Esophagus muscularis mucosa (tissue), 4 donors: ENCODE data around the gene INSC. TPM values are rescaled to one million over a fixed set of nuclear protein-coding genes. Genes with fewer than 3 reads are reported as not detected.

Experiments
- DNase-seq: peaks from one replicate; pipeline ENCODE4 v3.0.0-alpha.2; 2017; ENCODE audit errors: extremely low spot score
- H3K27ac ChIP-seq, 4 donors: fragments of 200-600 bp; sonication (generic); replicated peaks in 1 of 4; 1 replicate in 3 of 4; 2 replicates in 1 of 4; pipeline ENCODE4 v1.5.1; 2016 to 2019; ENCODE audit warnings: mild to moderate bottlenecking in 1 of 4
- H3K27me3 ChIP-seq, 4 donors: fragments of 200-600 bp; sonication (generic); one replicate each; pipeline versions ENCODE4 v1.5.1 to v1.6.0; 2016 to 2019
- H3K36me3 ChIP-seq, 4 donors: fragments of 200-600 bp; sonication (generic); one replicate each; pipeline ENCODE4 v1.5.1; 2016 to 2019
- H3K4me1 ChIP-seq, 4 donors: fragments of 200-600 bp; sonication (generic); one replicate each; pipeline ENCODE4 v1.5.1; 2016 to 2019
- H3K4me3 ChIP-seq, 4 donors: fragments of 200-600 bp; sonication (generic); 1 replicate in 2 of 4; 2 replicates in 2 of 4; pipeline ENCODE4 v1.5.1; 2016 to 2019; ENCODE audit warnings: mild to moderate bottlenecking in 4 of 4, moderate library complexity in 1 of 4
- H3K9me3 ChIP-seq, 4 donors: fragments of 200-600 bp; sonication (generic); 1 replicate in 3 of 4; 2 replicates in 1 of 4; pipeline ENCODE4 v1.5.1; 2016 to 2019
- CTCF ChIP-seq, 3 experiments: fragments of 200-600 bp in 2 of 3; fragments of 450-650 bp in 1 of 3; sonication (generic) in 2 of 3; IDR thresholded peaks; one replicate each; pipeline ENCODE4 v1.5.1; 2017 to 2019; ENCODE audit warnings: antibody characterized with exemption in 3 of 3, mild to moderate bottlenecking in 2 of 3, moderate library complexity in 1 of 3
- EP300 ChIP-seq: sonication (generic); formaldehyde crosslinking; IDR thresholded peaks from one replicate; pipeline ENCODE4 v1.6.1; 2017; ENCODE audit warnings: antibody characterized with exemption
- POLR2A ChIP-seq: fragments of 450-650 bp; IDR thresholded peaks from one replicate; pipeline ENCODE4 v1.6.1; 2017; ENCODE audit warnings: antibody characterized with exemption, moderate library complexity, mild to moderate bottlenecking, low read depth
- POLR2AphosphoS5 ChIP-seq, 2 donors: sonication (generic); formaldehyde crosslinking; IDR thresholded peaks; one replicate each; pipeline ENCODE4 v1.6.1; 2017; ENCODE audit warnings: antibody characterized with exemption in 2 of 2
- whole genome bisulfite sequencing: methylation state at CpG from one replicate; pipeline ENCODE4 v1.1.5; 2018; 5-methylcytosine and 5-hydroxymethylcytosine counted together
- intact Hi-C: fragments of 100-400 bp; cut with DNase I; formaldehyde crosslinking; loops from one replicate; pipeline ENCODE4 v1.15.1; 2023
- total RNA-seq, 4 donors: library from RNA; depleted of rRNA; stranded (reverse); fragments of >200 nt; gene quantifications; one replicate each; pipeline versions ENCODE4 v1.1.0 to v1.2.1, GENCODE V29; 2016

INSC gene
- total RNA-seq, 4 donors from 2014 or later, result 1.7 to 3.1 (median 2.6) TPM

- H3K36me3 ChIP-seq, result no peaks in the 10 kb centered on the region
- H3K9me3 ChIP-seq, result no peaks in the 10 kb centered on the region
- no peak overlapping the region for H3K27ac ChIP-seq
- intact Hi-C loops, result no loop called here
- H3K27me3 ChIP-seq, result no peaks in the 10 kb centered on the region
- no peaks in the 10 kb centered on the region for H3K4me1 ChIP-seq
- no peak for TF ChIP-seq POLR2AphosphoS5 (IDR thresholded peaks at IDR 0.05)
- TF ChIP-seq CTCF (IDR thresholded peaks at IDR 0.05), result no peak
- TF ChIP-seq EP300, result no peak
- no peak for TF ChIP-seq POLR2A
- WGBS, result 85% methylated on average over 3 of the region's 3 CpGs
- H3K4me3 ChIP-seq, result no peak overlapping the region
- DNase-seq, result no peak
Observed at GRCh38 chr11:15157181-15157580, 42.5 kb downstream of the INSC start.

GRCh38 chr11:15157606-15158137 lies 42.9 kb downstream of the INSC start:
- H3K4me1 ChIP-seq, result no peaks in the 10 kb centered on the region
- H3K9me3 ChIP-seq, result no peaks in the 10 kb centered on the region
- H3K27me3 ChIP-seq, result no peaks in the 10 kb centered on the region
- intact Hi-C loops, result no loop called here
- no peak overlapping the region for H3K4me3 ChIP-seq
- H3K27ac ChIP-seq, result no peak overlapping the region
- TF ChIP-seq EP300, result no peak
- no peak for TF ChIP-seq POLR2A
- no peak for TF ChIP-seq CTCF (IDR thresholded peaks at IDR 0.05)
- no peak for TF ChIP-seq POLR2AphosphoS5 (IDR thresholded peaks at IDR 0.05)
- WGBS, result 85% methylated on average over 6 of the region's 6 CpGs
- no peaks in the 10 kb centered on the region for H3K36me3 ChIP-seq
- no peak for DNase-seq

GRCh38 chr11:15158351-15159015 lies 43.8 kb downstream of the INSC start:
- TF ChIP-seq POLR2A (no peak), EP300 (no peak), CTCF (IDR thresholded peaks at IDR 0.05) (no peak), POLR2AphosphoS5 (IDR thresholded peaks at IDR 0.05) (no peak)
- H3K27ac ChIP-seq, result no peak overlapping the region

GRCh38 chr11:15159085-15159484 lies 44.4 kb downstream of the INSC start:
- WGBS, result 83% methylated on average over 2 of the region's 2 CpGs
- TF ChIP-seq EP300, result no peak
- TF ChIP-seq POLR2AphosphoS5 (IDR thresholded peaks at IDR 0.05), result no peak
- TF ChIP-seq POLR2A, result no peak
- TF ChIP-seq CTCF (IDR thresholded peaks at IDR 0.05), result no peak
- no peaks in the 10 kb centered on the region for H3K4me1 ChIP-seq
- no peak overlapping the region for H3K27ac ChIP-seq
- no peaks in the 10 kb centered on the region for H3K9me3 ChIP-seq
- intact Hi-C loops, result no loop called here
- no peak overlapping the region for H3K4me3 ChIP-seq
- DNase-seq, result no peak
- H3K27me3 ChIP-seq, result no peaks in the 10 kb centered on the region
- no peaks in the 10 kb centered on the region for H3K36me3 ChIP-seq

More at GRCh38 chr11:15158351-15159015, 43.8 kb downstream of the INSC start:
- H3K9me3 ChIP-seq, result no peaks in the 10 kb centered on the region
- intact Hi-C loops, result no loop called here
- no peak overlapping the region for H3K4me3 ChIP-seq
- H3K4me1 ChIP-seq, result no peaks in the 10 kb centered on the region
- no peak for DNase-seq
- WGBS, result 60% methylated on average over 3 of the region's 3 CpGs
- H3K27me3 ChIP-seq, result no peaks in the 10 kb centered on the region
- H3K36me3 ChIP-seq, result no peaks in the 10 kb centered on the region
